T-cell (primary cell): ENCODE data around the gene LINGO1. TPM values are rescaled to one million over a fixed set of nuclear protein-coding genes. Genes with fewer than 3 reads are reported as not detected.

ENCODE experiments used
- ATAC-seq, 4 experiments: fragments of 200-7000 bp in 3 of 4; fragments of 150-1000 bp in 1 of 4; cut with Tn5 transposase; replicated peaks in 1 of 4; 1 replicate in 3 of 4; 2 replicates in 1 of 4; pipeline ENCODE4 v1.10.0; 2021; ENCODE audit warnings: moderate library complexity in 3 of 4, mild to moderate bottlenecking in 2 of 4, moderate number of reproducible peaks in 1 of 4
- CTCF ChIA-PET, 2 donors: fragments of 300-600 bp; sonication (Branson Sonifier 250); formaldehyde crosslinking; loops; one replicate each; lab custom pipeline; 2022; ENCODE audit warnings: antibody characterized with exemption in 2 of 2; lab: Charles Lee
- POLR2A ChIA-PET, 2 donors: fragments of 300-600 bp; sonication (Branson Sonifier 250); formaldehyde crosslinking; loops; one replicate each; lab custom pipeline; 2022; ENCODE audit warnings: antibody characterized with exemption in 2 of 2; lab: Charles Lee
- DNase-seq, 35 experiments: peaks; one replicate each; pipeline versions ENCODE4 v3.0.0 to v3.0.0-alpha.2; 2013 to 2023
- H3K27ac ChIP-seq: one replicate; pipeline ENCODE4 v1.5.1; 2013; ENCODE audit warnings: low read length
- H3K27me3 ChIP-seq, 2 experiments: replicated peaks in 1 of 2; 1 replicate in 1 of 2; 2 replicates in 1 of 2; pipeline versions ENCODE4 v1.6.1 to v1.7.0; 2013; ENCODE audit warnings: low read length in 1 of 2, mixed read lengths in 1 of 2; ENCODE audit not compliant: control insufficient read depth in 2 of 2, insufficient read depth in 2 of 2; ENCODE audit errors: extremely low read depth in 1 of 2
- H3K36me3 ChIP-seq, 2 donors: 1 replicate in 1 of 2; 2 replicates in 1 of 2; pipeline versions ENCODE4 v1.6.1 to v1.7.0; 2013; ENCODE audit warnings: low read length in 1 of 2; ENCODE audit not compliant: control insufficient read depth in 2 of 2, insufficient read depth in 1 of 2; ENCODE audit errors: extremely low read depth in 1 of 2
- H3K4me1 ChIP-seq, 2 experiments: 1 replicate in 1 of 2; 2 replicates in 1 of 2; pipeline versions ENCODE4 v1.6.1 to v1.7.0; 2013; ENCODE audit warnings: low read length in 2 of 2, mixed read lengths in 1 of 2; ENCODE audit not compliant: insufficient read depth in 2 of 2, control insufficient read depth in 1 of 2; ENCODE audit errors: extremely low read depth in 1 of 2
- H3K4me3 ChIP-seq, 2 donors: 1 replicate in 1 of 2; 2 replicates in 1 of 2; pipeline versions ENCODE4 v1.5.1 to v1.7.0; 2013; ENCODE audit warnings: mild to moderate bottlenecking in 2 of 2, low read length in 1 of 2, moderate library complexity in 1 of 2; ENCODE audit not compliant: control insufficient read depth in 1 of 2; ENCODE audit errors: extremely low read depth in 1 of 2
- H3K9me3 ChIP-seq: 2 replicates; pipeline ENCODE4 v1.7.0; 2013
- H3K27ac Mint-ChIP-seq, 2 donors: one replicate each; pipeline ENCODE4 v1.8.0; 2020 to 2021; ENCODE audit warnings: mild to moderate bottlenecking in 2 of 2, mixed read lengths in 2 of 2
- H3K27me3 Mint-ChIP-seq, 2 donors: one replicate each; pipeline ENCODE4 v1.8.0; 2021 to 2022; ENCODE audit warnings: mixed read lengths in 2 of 2
- H3K36me3 Mint-ChIP-seq: one replicate; pipeline ENCODE4 v1.8.0; 2021; ENCODE audit warnings: mixed read lengths
- H3K4me1 Mint-ChIP-seq, 3 donors: one replicate each; pipeline ENCODE4 v1.8.0; 2020 to 2022; ENCODE audit warnings: mixed read lengths in 3 of 3, mild to moderate bottlenecking in 1 of 3
- H3K4me3 Mint-ChIP-seq, 3 donors: one replicate each; pipeline ENCODE4 v1.8.0; 2020 to 2022; ENCODE audit warnings: mild to moderate bottlenecking in 3 of 3, mixed read lengths in 3 of 3, moderate library complexity in 3 of 3
- H3K9me3 Mint-ChIP-seq, 3 donors: one replicate each; pipeline ENCODE4 v1.8.0; 2020 to 2022; ENCODE audit warnings: mixed read lengths in 3 of 3
- WGBS: methylation state at CpG from one replicate; pipeline ENCODE4 v1.1.5; 2013; ENCODE audit warnings: missing lambda C conversion rate; ENCODE audit not compliant: insufficient coverage; 5-methylcytosine and 5-hydroxymethylcytosine counted together
- total RNA-seq, 35 experiments: library from RNA in 6 of 35; stranded (reverse) in 6 of 35; fragments of 120-200 nt in 1 of 35; gene quantifications; one replicate each; pipeline versions ENCODE4 v1.2.1 to v1.2.4 and lab custom pipeline; 2013 to 2026

LINGO1 gene
- total RNA-seq, 5 donors from 2014 or later (not counting 1 experiment from before 2014, with no cell fraction given): 0.09 to 0.19 TPM; not detected in 3

DNA sequence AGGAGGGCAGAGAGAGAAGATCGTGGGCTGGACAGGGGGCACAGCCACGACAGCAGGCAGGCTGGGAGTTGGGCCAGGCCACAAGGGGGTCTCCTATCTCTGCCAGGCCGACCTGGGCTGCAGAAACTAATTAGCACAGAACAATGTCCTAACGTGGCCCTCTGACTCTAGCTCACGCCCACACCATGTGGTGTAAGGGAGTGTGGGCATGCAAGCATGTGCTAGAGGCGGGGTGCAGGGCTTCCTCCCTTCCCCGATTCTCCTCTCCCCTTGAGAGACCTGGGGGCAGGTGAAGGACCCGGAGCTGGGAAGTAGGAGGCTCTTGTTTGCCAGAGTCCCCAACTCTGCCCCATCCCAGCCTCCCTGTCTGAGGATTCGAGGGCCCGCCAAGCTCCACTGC is 65.5 kb downstream of the LINGO1 start:
- ATAC-seq (no peak), DNase-seq (no peak)
- H3K4me1 ChIP-seq: no peaks in the 10 kb centered on the region
- H3K27ac ChIP-seq: no peak overlapping the region
- H3K27ac Mint-ChIP-seq: no peak overlapping the region
- no peak overlapping the region for H3K4me3 ChIP-seq
- H3K9me3 ChIP-seq: no peaks in the 10 kb centered on the region
- POLR2A ChIA-PET: no interaction called here
- peaks cover 0 to 27% of the 10 kb centered on the region in 2 experiments for H3K27me3 ChIP-seq
- CTCF ChIA-PET: no interaction called here
- H3K27me3 Mint-ChIP-seq: peaks cover 5 to 6% of the 10 kb centered on the region in 2 donors
- H3K4me3 Mint-ChIP-seq: no peak overlapping the region
- H3K9me3 Mint-ChIP-seq: no peaks in the 10 kb centered on the region
- H3K36me3 Mint-ChIP-seq: no peaks in the 10 kb centered on the region
- WGBS: 85% methylated on average over 5 of the region's 10 CpGs
- H3K4me1 Mint-ChIP-seq: peaks cover 0 to 5% (median 0%) of the 10 kb centered on the region in 3 donors
- H3K36me3 ChIP-seq: no peaks in the 10 kb centered on the region

DNA sequence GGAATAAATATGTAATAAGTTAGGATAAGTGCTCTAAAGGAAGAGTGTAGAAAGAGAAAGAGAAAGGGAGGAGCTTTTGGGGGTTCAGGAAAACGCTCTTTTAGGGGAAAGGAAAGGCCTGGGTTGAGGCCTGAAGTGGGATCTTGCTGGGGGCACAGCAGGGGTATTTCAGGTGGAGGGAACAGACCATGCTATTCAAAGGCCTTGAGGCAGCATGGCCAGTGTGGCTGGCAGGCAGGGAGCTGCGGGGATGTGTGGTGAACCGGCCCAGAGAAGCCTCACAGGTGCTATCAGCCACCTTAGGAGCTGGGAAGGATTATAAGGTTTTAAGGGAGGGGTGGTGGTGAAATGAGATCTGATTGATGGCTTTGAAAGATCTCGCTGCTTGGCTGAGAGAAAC is 66.6 kb downstream of the LINGO1 start:
- ATAC-seq: no peak
- Mint-ChIP-seq H3K27me3 (peaks cover 9 to 15% of the 10 kb centered on the region in 2 donors), H3K9me3 (no peaks in the 10 kb centered on the region), H3K27ac (no peak overlapping the region), H3K4me3 (no peak overlapping the region), H3K4me1 (peaks cover 0 to 5% (median 0%) of the 10 kb centered on the region in 3 donors), H3K36me3 (no peaks in the 10 kb centered on the region)
- ChIA-PET POLR2A (no interaction called here), CTCF (interaction anchor here in 1 of 2 donors (0.6 kb wide), 1 partner anchor 585 kb away, joined by 3 read pairs; no protein-coding TSS in a partner anchor)
- Histone ChIP-seq H3K36me3 (no peaks in the 10 kb centered on the region), H3K9me3 (no peaks in the 10 kb centered on the region), H3K4me3 (no peak overlapping the region), H3K4me1 (no peaks in the 10 kb centered on the region), H3K27ac (no peak overlapping the region), H3K27me3 (peaks cover 0 to 18% of the 10 kb centered on the region in 2 experiments)
- no peak for DNase-seq
- 76% methylated on average over 4 of the region's 4 CpGs for WGBS

DNA sequence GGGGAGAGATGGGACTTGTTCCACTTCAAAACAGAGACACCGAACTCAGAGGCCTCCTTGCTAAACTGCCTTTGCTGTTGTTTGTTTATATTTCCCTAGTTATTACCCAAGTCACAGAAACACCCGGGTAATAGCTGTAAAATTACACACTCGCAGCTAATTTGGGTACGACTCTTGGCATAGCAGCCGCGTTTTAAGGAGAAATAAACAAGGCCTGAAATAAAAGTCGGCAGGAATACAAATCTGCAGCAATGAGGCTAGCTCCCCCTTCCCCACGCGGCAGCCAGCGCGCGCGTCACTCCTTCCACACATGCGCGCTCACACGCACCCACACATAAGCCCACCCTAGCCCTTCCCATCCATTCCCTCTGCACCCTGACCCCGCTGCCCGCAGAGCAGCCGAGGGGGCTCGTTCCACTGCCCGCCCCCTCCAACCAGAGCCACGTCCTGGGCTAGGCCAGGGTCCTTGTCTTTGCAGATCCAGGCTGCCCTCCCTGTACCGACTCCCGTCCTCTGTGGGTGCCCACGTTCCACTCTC is 67.3 kb downstream of the LINGO1 start:
- H3K27ac Mint-ChIP-seq: no peak overlapping the region
- no peaks in the 10 kb centered on the region for H3K36me3 ChIP-seq
- no peaks in the 10 kb centered on the region for H3K9me3 ChIP-seq
- WGBS: 90% methylated on average over 23 of the region's 25 CpGs
- H3K4me1 Mint-ChIP-seq: peaks cover 0 to 5% (median 0%) of the 10 kb centered on the region in 3 donors
- no peaks in the 10 kb centered on the region for H3K36me3 Mint-ChIP-seq
- H3K27me3 ChIP-seq: peaks cover 0 to 17% of the 10 kb centered on the region in 2 experiments
- H3K9me3 Mint-ChIP-seq: no peaks in the 10 kb centered on the region
- H3K27ac ChIP-seq: no peak overlapping the region
- ChIA-PET CTCF (no interaction called here), POLR2A (no interaction called here)
- DNase-seq (no peak), ATAC-seq (no peak)
- no peak overlapping the region for H3K4me3 ChIP-seq
- peaks cover 16 to 22% of the 10 kb centered on the region in 2 donors for H3K27me3 Mint-ChIP-seq
- H3K4me1 ChIP-seq: no peaks in the 10 kb centered on the region
- H3K4me3 Mint-ChIP-seq: no peak overlapping the region

- H3K4me3 Mint-ChIP-seq: no peak overlapping the region
- CTCF ChIA-PET: no interaction called here
- H3K27ac Mint-ChIP-seq: no peak overlapping the region
Observed at GRCh38 chr15:77564938-77565337, 67.8 kb downstream of the LINGO1 start.

DNA sequence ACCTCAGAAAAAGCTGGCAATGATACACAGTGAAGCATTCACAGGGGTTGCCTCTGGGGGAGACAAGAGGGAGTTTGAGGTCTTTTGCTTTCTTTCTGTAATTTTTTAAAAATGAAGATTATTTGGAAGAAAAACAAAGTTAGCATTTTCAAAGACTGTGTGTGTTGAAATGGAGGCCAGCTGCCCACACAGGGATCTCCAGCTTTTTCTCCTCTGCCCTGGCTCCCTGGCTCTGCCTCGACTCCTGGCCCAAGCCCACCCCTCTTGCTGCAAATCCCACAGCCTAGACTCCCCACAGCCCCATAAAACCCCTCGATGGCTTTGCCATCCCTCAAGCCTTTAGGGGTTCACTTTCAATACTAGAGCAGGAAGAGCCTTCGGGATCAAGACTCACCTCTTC is 68.4 kb downstream of the LINGO1 start:
- ChIA-PET POLR2A (no interaction called here), CTCF (no interaction called here)
- Mint-ChIP-seq H3K4me1 (no peaks in the 10 kb centered on the region), H3K9me3 (no peaks in the 10 kb centered on the region), H3K27ac (no peak overlapping the region), H3K4me3 (no peak overlapping the region), H3K27me3 (peaks cover 14 to 32% of the 10 kb centered on the region in 2 donors), H3K36me3 (no peaks in the 10 kb centered on the region)
- 33% methylated on average over 1 of the region's 3 CpGs for WGBS
- no peak overlapping the region for H3K4me3 ChIP-seq
- H3K27me3 ChIP-seq: peaks cover 0 to 9% of the 10 kb centered on the region in 2 experiments
- H3K27ac ChIP-seq: no peak overlapping the region
- no peaks in the 10 kb centered on the region for H3K9me3 ChIP-seq
- no peak for ATAC-seq
- no peaks in the 10 kb centered on the region for H3K36me3 ChIP-seq
- H3K4me1 ChIP-seq: no peaks in the 10 kb centered on the region
- no peak for DNase-seq

More at GRCh38 chr15:77564938-77565337, 67.8 kb downstream of the LINGO1 start:
- no peaks in the 10 kb centered on the region for H3K36me3 ChIP-seq
- peaks cover 0 to 5% (median 0%) of the 10 kb centered on the region in 3 donors for H3K4me1 Mint-ChIP-seq
- no peaks in the 10 kb centered on the region for H3K9me3 Mint-ChIP-seq
- H3K27ac ChIP-seq: no peak overlapping the region
- H3K9me3 ChIP-seq: no peaks in the 10 kb centered on the region
- no peaks in the 10 kb centered on the region for H3K36me3 Mint-ChIP-seq
- 80% methylated on average over 9 of the region's 9 CpGs for WGBS
- no peak for DNase-seq
- POLR2A ChIA-PET: no interaction called here
- ATAC-seq: no peak
- H3K27me3 ChIP-seq: peaks cover 0 to 15% of the 10 kb centered on the region in 2 experiments
- H3K4me3 ChIP-seq: no peak overlapping the region
- H3K4me1 ChIP-seq: no peaks in the 10 kb centered on the region
- H3K27me3 Mint-ChIP-seq: peaks cover 14 to 27% of the 10 kb centered on the region in 2 donors

DNA sequence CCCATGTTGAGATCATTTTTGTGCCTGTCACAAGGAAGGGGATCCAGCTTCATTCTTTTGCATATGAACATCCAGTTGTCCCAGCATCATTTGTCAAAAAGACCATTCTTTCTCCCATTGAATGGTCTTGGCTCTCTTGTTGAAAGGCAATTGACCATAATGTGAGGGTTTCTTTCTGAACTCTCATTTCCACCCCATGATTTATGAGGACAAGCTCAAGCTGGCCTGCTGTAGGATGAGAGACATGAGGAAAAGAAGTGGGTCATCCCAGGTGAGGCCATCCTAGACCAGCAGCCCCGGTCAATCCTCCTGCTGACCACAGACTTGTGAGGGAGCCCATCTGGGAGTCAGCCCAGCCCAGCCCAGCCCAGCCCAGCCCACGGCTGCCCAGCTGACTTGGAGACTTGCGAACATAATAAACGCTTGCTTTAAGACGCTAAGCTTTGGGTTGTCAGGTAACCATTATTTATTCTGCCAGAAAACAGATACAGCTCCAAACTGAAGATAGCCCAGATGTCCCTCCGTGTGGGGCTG is 69.0 kb downstream of the LINGO1 start:
- Histone ChIP-seq H3K4me3 (no peak overlapping the region), H3K36me3 (no peaks in the 10 kb centered on the region), H3K27ac (no peak overlapping the region), H3K27me3 (peaks cover 0 to 6% of the 10 kb centered on the region in 2 experiments), H3K4me1 (no peaks in the 10 kb centered on the region), H3K9me3 (no peaks in the 10 kb centered on the region)
- 80% methylated on average over 6 of the region's 6 CpGs for WGBS
- peaks cover 15 to 33% of the 10 kb centered on the region in 2 donors for H3K27me3 Mint-ChIP-seq
- no peaks in the 10 kb centered on the region for H3K9me3 Mint-ChIP-seq
- no peaks in the 10 kb centered on the region for H3K4me1 Mint-ChIP-seq
- POLR2A ChIA-PET: no interaction called here
- ATAC-seq: no peak
- CTCF ChIA-PET: no interaction called here
- H3K27ac Mint-ChIP-seq: no peak overlapping the region
- H3K36me3 Mint-ChIP-seq: no peaks in the 10 kb centered on the region
- no peak for DNase-seq
- H3K4me3 Mint-ChIP-seq: no peak overlapping the region
